RWPE2 (cell line): ENCODE data around the gene CEP20.

Experiments used
- ATAC-seq: fragments of 200-7000 bp; cut with Tn5 transposase; 3 replicates; pipeline ENCODE4 v1.9.1; 2021; ENCODE audit warnings: low read depth
- DNase-seq: peaks from one replicate; pipeline ENCODE4 v3.0.0-alpha.2; 2020; ENCODE audit warnings: low spot score
- H3K27ac ChIP-seq: fragments of 450-650 bp; 2 replicates; pipeline ENCODE4 v1.5.1; 2017; ENCODE audit warnings: mild to moderate bottlenecking; ENCODE audit not compliant: poor library complexity, severe bottlenecking
- H3K27me3 ChIP-seq: fragments of 250-450 bp; sonication (Bioruptor Pico); 2 replicates; pipeline ENCODE4 v1.5.1; 2021; ENCODE audit warnings: mild to moderate bottlenecking, moderate library complexity; ENCODE audit not compliant: insufficient read depth, poor library complexity, severe bottlenecking
- H3K36me3 ChIP-seq: fragments of 250-450 bp; sonication (Bioruptor Pico); 2 replicates; pipeline ENCODE4 v1.5.1; 2020; ENCODE audit warnings: low read depth, mild to moderate bottlenecking, moderate library complexity
- H3K4me1 ChIP-seq: fragments of 250-450 bp; sonication (Bioruptor Pico); 2 replicates; pipeline ENCODE4 v1.5.1; 2021; ENCODE audit warnings: mild to moderate bottlenecking, moderate library complexity; ENCODE audit not compliant: insufficient read depth, poor library complexity, severe bottlenecking
- H3K4me3 ChIP-seq: fragments of 250-450 bp; sonication (Bioruptor Pico); 2 replicates; pipeline ENCODE4 v1.5.1; 2021; ENCODE audit warnings: mild to moderate bottlenecking, moderate library complexity; ENCODE audit not compliant: severe bottlenecking
- H3K9me3 ChIP-seq: fragments of 250-450 bp; sonication (Bioruptor Pico); 2 replicates; pipeline ENCODE4 v1.5.1; 2021; ENCODE audit warnings: mild to moderate bottlenecking, moderate library complexity; ENCODE audit not compliant: severe bottlenecking
- TF ChIP-seq, protein P1 (sequence below): fragments of 450-650 bp; IDR thresholded peaks from one replicate; pipeline ENCODE4 v1.5.1; 2017; ENCODE audit warnings: mild to moderate bottlenecking, moderate library complexity; ENCODE audit not compliant: poor library complexity, severe bottlenecking

CEP20 gene

DNA sequence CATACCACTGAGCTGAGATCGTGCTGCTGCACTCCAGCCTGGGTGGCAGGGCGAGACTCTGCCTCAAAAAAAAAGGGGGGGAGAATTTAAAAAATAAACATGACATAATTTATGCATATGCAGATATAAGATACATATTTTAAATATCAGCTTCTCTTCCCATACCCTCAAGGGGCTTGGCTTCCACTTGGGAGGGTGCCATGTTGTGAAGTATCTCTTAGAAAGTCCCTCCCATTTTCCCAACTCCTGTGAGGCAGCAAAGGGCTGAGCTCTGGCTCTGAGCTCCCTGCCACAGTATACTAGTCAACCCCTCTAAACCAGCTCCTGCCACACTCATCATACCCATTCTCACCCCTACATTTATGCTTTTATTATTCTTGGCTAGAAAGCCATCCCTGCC lies 71.0 kb downstream of the CEP20 start:
- Histone ChIP-seq H3K36me3 (no peaks in the 10 kb centered on the region), H3K4me3 (no peak overlapping the region), H3K4me1 (no peaks in the 10 kb centered on the region), H3K27me3 (peaks cover 3% of the 10 kb centered on the region), H3K27ac (no peak overlapping the region), H3K9me3 (no peaks in the 10 kb centered on the region)
- TF ChIP-seq, protein P1, sequence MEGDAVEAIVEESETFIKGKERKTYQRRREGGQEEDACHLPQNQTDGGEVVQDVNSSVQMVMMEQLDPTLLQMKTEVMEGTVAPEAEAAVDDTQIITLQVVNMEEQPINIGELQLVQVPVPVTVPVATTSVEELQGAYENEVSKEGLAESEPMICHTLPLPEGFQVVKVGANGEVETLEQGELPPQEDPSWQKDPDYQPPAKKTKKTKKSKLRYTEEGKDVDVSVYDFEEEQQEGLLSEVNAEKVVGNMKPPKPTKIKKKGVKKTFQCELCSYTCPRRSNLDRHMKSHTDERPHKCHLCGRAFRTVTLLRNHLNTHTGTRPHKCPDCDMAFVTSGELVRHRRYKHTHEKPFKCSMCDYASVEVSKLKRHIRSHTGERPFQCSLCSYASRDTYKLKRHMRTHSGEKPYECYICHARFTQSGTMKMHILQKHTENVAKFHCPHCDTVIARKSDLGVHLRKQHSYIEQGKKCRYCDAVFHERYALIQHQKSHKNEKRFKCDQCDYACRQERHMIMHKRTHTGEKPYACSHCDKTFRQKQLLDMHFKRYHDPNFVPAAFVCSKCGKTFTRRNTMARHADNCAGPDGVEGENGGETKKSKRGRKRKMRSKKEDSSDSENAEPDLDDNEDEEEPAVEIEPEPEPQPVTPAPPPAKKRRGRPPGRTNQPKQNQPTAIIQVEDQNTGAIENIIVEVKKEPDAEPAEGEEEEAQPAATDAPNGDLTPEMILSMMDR = no peak
- ATAC-seq (no peak), DNase-seq (no peak)

DNA sequence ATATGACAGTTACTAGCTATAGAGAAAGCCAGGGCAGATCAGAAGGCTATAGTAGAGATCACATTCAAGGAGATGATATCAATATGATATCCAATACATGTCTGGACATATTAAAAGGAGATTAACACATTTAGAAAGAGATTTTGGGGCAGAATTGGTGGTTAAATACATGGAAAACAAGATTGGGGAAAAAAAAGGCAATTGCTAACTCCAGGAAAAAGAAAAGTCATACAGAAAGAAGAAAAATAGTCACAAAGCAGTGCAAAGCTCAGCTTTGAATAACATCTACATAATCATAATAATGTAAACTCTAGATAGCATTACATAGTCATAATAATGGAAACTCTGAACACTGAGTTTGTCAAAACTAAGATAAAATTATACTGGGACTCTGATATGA lies 72.2 kb downstream of the CEP20 start:
- H3K9me3 ChIP-seq = no peaks in the 10 kb centered on the region
- DNase-seq = no peak

More for the DNA sequence above, 72.2 kb downstream of the CEP20 start:
- peaks cover 3% of the 10 kb centered on the region for H3K27me3 ChIP-seq
- no peak for ATAC-seq
- TF ChIP-seq, protein P1 = no peak
- no peaks in the 10 kb centered on the region for H3K36me3 ChIP-seq
- H3K27ac ChIP-seq = no peak overlapping the region
- H3K4me3 ChIP-seq = no peak overlapping the region
- H3K4me1 ChIP-seq = no peaks in the 10 kb centered on the region
